HCT116 (cell line): ENCODE results near the gene GNPTAB. TPM values are rescaled to one million over a fixed set of nuclear protein-coding genes. Genes with fewer than 3 reads are reported as not detected.

ENCODE experiments used
- ATAC-seq: fragments of 200-7000 bp; cut with Tn5 transposase; 2 replicates; pipeline ENCODE4 v1.9.1; 2020; ENCODE audit warnings: mild to moderate bottlenecking, moderate library complexity
- BruUV-seq: library from RNA; stranded (reverse); fragments of 400-500 nt; replicated peaks from 2 replicates; lab custom pipeline; 2021; lab: Mats Ljungman, UMichigan
- CTCF ChIA-PET: fragments of 300-600 bp; sonication (Branson Sonifier 250); formaldehyde crosslinking; loops from one replicate; lab custom pipeline; 2021; ENCODE audit warnings: antibody characterized with exemption; lab: Charles Lee
- POLR2A ChIA-PET: fragments of 300-600, 350-600 bp; sonication (Branson Sonifier 250); formaldehyde crosslinking; loops from one replicate; lab custom pipeline; 2021; ENCODE audit warnings: antibody characterized with exemption; lab: Charles Lee
- RAD21 ChIA-PET, 2 experiments: fragments of 300-600 bp; sonication (Branson Sonifier 250); formaldehyde crosslinking; loops; one replicate each; lab custom pipeline; 2023; ENCODE audit warnings: low total read pairs in 2 of 2; ENCODE audit not compliant: uncharacterized antibody in 2 of 2, unreplicated experiment in 2 of 2, low non-redundant PET in 1 of 2; lab: Charles Lee
- DNase-seq: peaks from one replicate; pipeline ENCODE4 v3.0.0-alpha.2; 2010; ENCODE audit warnings: low read depth, low spot score
- H2AFZ ChIP-seq: fragments of 200-600 bp; shearing (Covaris generic), sonication (generic); 2 replicates; pipeline ENCODE4 v1.6.1; 2017; ENCODE audit warnings: low read depth, mixed run types, mixed read lengths, antibody characterized with exemption, low read length; ENCODE audit not compliant: poor library complexity, severe bottlenecking
- H3K27ac ChIP-seq: 2 replicates; pipeline ENCODE4 v1.5.1; 2012; ENCODE audit warnings: low read depth, low read length
- H3K27me3 ChIP-seq: fragments of 200-600 bp; sonication (generic); 2 replicates; pipeline ENCODE4 v1.6.1; 2016; ENCODE audit warnings: mixed run types, low read length, mixed read lengths; ENCODE audit not compliant: insufficient read depth
- H3K36me3 ChIP-seq, 2 experiments: fragments of 200-500 bp in 1 of 2; fragments of 200-600 bp in 1 of 2; sonication (Bioruptor generic) in 1 of 2; sonication (generic) in 1 of 2; 2 replicates each; pipeline versions ENCODE4 v1.5.1 to v1.6.1; 2014 to 2016; ENCODE audit warnings: low read length in 2 of 2, inconsistent platforms in 1 of 2, mixed read lengths in 1 of 2, mixed run types in 1 of 2; ENCODE audit not compliant: insufficient read depth in 2 of 2, control insufficient read depth in 1 of 2
- H3K4me1 ChIP-seq, 2 experiments: fragments of 200-600 bp in 1 of 2; sonication (generic) in 1 of 2; 2 replicates each; pipeline versions ENCODE4 v1.5.1 to v1.6.1; 2012 to 2017; ENCODE audit warnings: low read length in 2 of 2, inconsistent platforms in 1 of 2, mild to moderate bottlenecking in 1 of 2, mixed read lengths in 1 of 2, mixed run types in 1 of 2, moderate library complexity in 1 of 2; ENCODE audit not compliant: insufficient read depth in 2 of 2, control insufficient read depth in 1 of 2
- H3K4me2 ChIP-seq: fragments of 200-600 bp; sonication (generic); 2 replicates; pipeline ENCODE4 v1.6.1; 2017; ENCODE audit warnings: mixed run types, low read length, mixed read lengths
- H3K4me3 ChIP-seq, 2 experiments: fragments of 200-600 bp in 1 of 2; sonication (generic) in 1 of 2; replicated peaks in 1 of 2; 2 replicates each; pipeline ENCODE4 v1.5.1; 2011 to 2016; ENCODE audit warnings: low read length in 2 of 2, control low read depth in 1 of 2, low read depth in 1 of 2, mild to moderate bottlenecking in 1 of 2, mixed read lengths in 1 of 2, mixed run types in 1 of 2
- H3K79me2 ChIP-seq: fragments of 200-600 bp; sonication (generic); 2 replicates; pipeline ENCODE4 v1.6.1; 2017; ENCODE audit warnings: mild to moderate bottlenecking, mixed run types, low read length, moderate library complexity, mixed read lengths; ENCODE audit not compliant: insufficient read depth
- H3K9ac ChIP-seq: fragments of 200-600 bp; sonication (generic); 2 replicates; pipeline ENCODE4 v1.6.1; 2016; ENCODE audit warnings: low read length, mixed read lengths
- H3K9me2 ChIP-seq: fragments of 200-600 bp; sonication (generic), shearing (Covaris generic); 2 replicates; pipeline ENCODE4 v1.6.1; 2017; ENCODE audit warnings: mixed run types, mild to moderate bottlenecking, moderate library complexity; ENCODE audit not compliant: insufficient read depth
- H3K9me3 ChIP-seq, 2 experiments: fragments of 200-500 bp in 1 of 2; fragments of 200-600 bp in 1 of 2; sonication (Bioruptor generic) in 1 of 2; sonication (generic) in 1 of 2; 2 replicates each; pipeline ENCODE4 v1.6.1; 2014 to 2017; ENCODE audit warnings: low read length in 2 of 2, mixed read lengths in 2 of 2, inconsistent platforms in 1 of 2, low read depth in 1 of 2, mild to moderate bottlenecking in 1 of 2, mixed run types in 1 of 2, moderate library complexity in 1 of 2; ENCODE audit not compliant: control insufficient read depth in 1 of 2, insufficient read depth in 1 of 2
- H4K20me1 ChIP-seq: fragments of 200-600 bp; sonication (generic), shearing (Covaris generic); 2 replicates; pipeline ENCODE4 v1.6.1; 2017; ENCODE audit warnings: mixed run types, mild to moderate bottlenecking, moderate library complexity; ENCODE audit not compliant: insufficient read depth
- ATF3 ChIP-seq: IDR thresholded peaks from 2 replicates; pipeline ENCODE4 v1.6.1; 2012
- CBX3 ChIP-seq: IDR thresholded peaks from 2 replicates; pipeline ENCODE4 v1.6.1; 2012; ENCODE audit warnings: low read depth
- CTCF ChIP-seq, 3 experiments: fragments of 200-600 bp in 1 of 3; sonication (generic) in 1 of 3; IDR thresholded peaks in 2 of 3; conservative IDR thresholded peaks in 1 of 3; 2 replicates each; pipeline ENCODE4 v1.5.1; 2012 to 2017; ENCODE audit warnings: low read depth in 2 of 3, low read length in 2 of 3, antibody characterized with exemption in 1 of 3, borderline replicate concordance in 1 of 3, control low read depth in 1 of 3, mild to moderate bottlenecking in 1 of 3, mixed read lengths in 1 of 3, mixed run types in 1 of 3, moderate library complexity in 1 of 3; ENCODE audit not compliant: insufficient read depth in 1 of 3
- EGR1 ChIP-seq: IDR thresholded peaks from 2 replicates; pipeline ENCODE4 v1.6.1; 2012; ENCODE audit warnings: low read depth
- ELF1 ChIP-seq: IDR thresholded peaks from 2 replicates; pipeline ENCODE4 v1.6.1; 2012; ENCODE audit warnings: low read depth, borderline replicate concordance
- EZH2 ChIP-seq: fragments of 200-600 bp; sonication (generic); IDR thresholded peaks from 2 replicates; pipeline ENCODE4 v1.6.1; 2017; ENCODE audit warnings: antibody characterized with exemption, mixed run types
- EZH2phosphoT487 ChIP-seq: fragments of 200-600 bp; IDR thresholded peaks from 2 replicates; pipeline ENCODE4 v1.6.1; 2018; ENCODE audit warnings: antibody characterized with exemption, borderline replicate concordance
- FOSL1 ChIP-seq: IDR thresholded peaks from 2 replicates; pipeline ENCODE4 v1.6.1; 2012; ENCODE audit warnings: low read depth
- JUND ChIP-seq: IDR thresholded peaks from 2 replicates; pipeline ENCODE4 v1.6.1; 2012
- MAX ChIP-seq: IDR thresholded peaks from 2 replicates; pipeline ENCODE4 v1.6.1; 2012
- POLR2A ChIP-seq: IDR thresholded peaks from 2 replicates; pipeline ENCODE4 v1.7.0; 2011; ENCODE audit warnings: borderline replicate concordance; ENCODE audit not compliant: insufficient read depth, insufficient read length; ENCODE audit errors: extremely low read depth
- RAD21 ChIP-seq: IDR thresholded peaks from 2 replicates; pipeline ENCODE4 v1.6.1; 2012; ENCODE audit warnings: low read depth, mild to moderate bottlenecking
- REST ChIP-seq: IDR thresholded peaks from 2 replicates; pipeline ENCODE4 v1.6.1; 2012; ENCODE audit warnings: low read depth
- SIN3A ChIP-seq: IDR thresholded peaks from 2 replicates; pipeline ENCODE4 v1.6.1; 2012; ENCODE audit warnings: low read depth
- SP1 ChIP-seq: IDR thresholded peaks from 2 replicates; pipeline ENCODE4 v1.6.1; 2012; ENCODE audit warnings: low read depth
- SRF ChIP-seq: IDR thresholded peaks from 2 replicates; pipeline ENCODE4 v1.6.1; 2012; ENCODE audit warnings: low read depth
- TCF7L2 ChIP-seq: IDR thresholded peaks from 2 replicates; pipeline ENCODE4 v1.7.0; 2011; ENCODE audit warnings: borderline replicate concordance, inconsistent platforms; ENCODE audit not compliant: insufficient read depth, insufficient read length; ENCODE audit errors: extremely low read depth
- ZBTB33 ChIP-seq: IDR thresholded peaks from 2 replicates; pipeline ENCODE4 v1.6.1; 2011; ENCODE audit warnings: mild to moderate bottlenecking, low read length, moderate library complexity; ENCODE audit not compliant: insufficient replicate concordance; ENCODE audit errors: extremely low read depth
- ZFX ChIP-seq: fragments of 450-650 bp; IDR thresholded peaks from 2 replicates; pipeline ENCODE4 v1.6.1; 2017
- ZNF274 ChIP-seq: fragments of 200-500 bp; sonication (Bioruptor generic); IDR thresholded peaks from 2 replicates; pipeline ENCODE4 v1.6.1; 2014; ENCODE audit warnings: mild to moderate bottlenecking, low read depth, low read length, inconsistent platforms
- intact Hi-C: fragments of 100-400 bp; cut with micrococcal nuclease; formaldehyde crosslinking; loops from 2 replicates; pipeline ENCODE4 v1.10.0; 2022
- total RNA-seq: library from RNA; stranded (reverse); gene quantifications from one replicate; pipeline ENCODE4 v1.2.1, GENCODE V29; 2021; ENCODE audit not compliant: unreplicated experiment

The GNPTAB gene
- total RNA-seq, 1 experiment from 2014 or later, result 41.4 TPM

- ChIA-PET RAD21 (no interaction called here), CTCF (interaction anchor here (2.4 kb wide), 1 partner anchor 37 kb away, joined by 7 read pairs; the partner anchor contains the start of gene GNPTAB), POLR2A (no interaction called here)
- Histone ChIP-seq H2AFZ (no peak overlapping the region), H3K27ac (no peak overlapping the region), H3K4me3 (no peak overlapping the region), H3K27me3 (no peaks in the 10 kb centered on the region), H3K4me2 (no peak overlapping the region), H3K9ac (no peak overlapping the region), H3K9me2 (no peaks in the 10 kb centered on the region), H3K4me1 (no peaks in the 10 kb centered on the region), H4K20me1 (no peaks in the 10 kb centered on the region)
- BruUV-seq, result no TSS peak
- no peak for DNase-seq
- ATAC-seq, result no peak
- TF ChIP-seq TCF7L2, result no peak
- TF ChIP-seq CBX3, result no peak
- TF ChIP-seq JUND, result no peak
- no peak for TF ChIP-seq EGR1
- no peak for TF ChIP-seq EZH2
- TF ChIP-seq POLR2A, result no peak
- no peak for TF ChIP-seq ELF1
- no peak for TF ChIP-seq MAX
- no peak for TF ChIP-seq ZNF274
- TF ChIP-seq SRF, result no peak
- TF ChIP-seq FOSL1, result no peak
- TF ChIP-seq ZFX, result no peak
- no peak for TF ChIP-seq RAD21
- no peak for TF ChIP-seq SP1
- TF ChIP-seq REST, result no peak
- TF ChIP-seq ZBTB33, result no peak
- no peak for TF ChIP-seq SIN3A
- TF ChIP-seq EZH2phosphoT487, result no peak
- no peak for TF ChIP-seq ATF3
- no peak for TF ChIP-seq CTCF (IDR thresholded peaks at IDR 0.05 in 2 of 3, conservative IDR thresholded peaks at IDR 0.05 in 1 of 3; ENCODE audit: borderline replicate concordance in 1 of 3, insufficient read depth in 1 of 3, low read depth in 2 of 3, low read length in 2 of 3)
- TF ChIP-seq, all 23 proteins: peak for 0
- Histone ChIP-seq H3K9me3 (no peaks in the 10 kb centered on the region), H3K36me3 (no peaks in the 10 kb centered on the region), H3K79me2 (no peaks in the 10 kb centered on the region)
- intact Hi-C loops, result no loop called here
Measured at GRCh38 chr12:101793401-101793800, 37.4 kb downstream of the GNPTAB start.
